SK-N-DZ (cell line): ENCODE data around the gene LONRF2.
A peak's percentile ranks its signal among the peaks of the same experiment; 100 is the strongest.

Experiments
- DNase-seq: peaks from one replicate; pipeline ENCODE4 v3.0.0-alpha.2; 2015; ENCODE audit warnings: low spot score

LONRF2 gene

DNA sequence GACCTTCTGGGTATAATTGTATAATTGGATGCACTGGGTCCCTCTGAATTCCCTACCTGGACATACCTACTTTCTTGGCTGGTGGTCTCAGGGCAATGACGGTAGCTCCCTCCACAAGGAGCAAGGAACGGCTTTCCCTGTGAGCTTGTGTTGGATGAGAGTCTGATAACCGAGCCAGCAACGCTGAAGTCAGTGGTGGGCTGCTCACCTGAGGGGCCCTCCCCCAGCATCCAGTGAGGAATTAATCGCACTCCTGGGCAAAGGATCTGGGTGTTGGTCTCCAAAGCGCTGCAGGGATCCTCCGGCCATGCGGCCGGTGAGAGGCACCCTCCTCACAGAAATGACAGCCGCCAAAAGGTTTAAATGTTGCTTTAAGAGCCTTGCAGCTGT is 47.1 kb downstream of the LONRF2 start:
- DNase-seq: no peak

DNA sequence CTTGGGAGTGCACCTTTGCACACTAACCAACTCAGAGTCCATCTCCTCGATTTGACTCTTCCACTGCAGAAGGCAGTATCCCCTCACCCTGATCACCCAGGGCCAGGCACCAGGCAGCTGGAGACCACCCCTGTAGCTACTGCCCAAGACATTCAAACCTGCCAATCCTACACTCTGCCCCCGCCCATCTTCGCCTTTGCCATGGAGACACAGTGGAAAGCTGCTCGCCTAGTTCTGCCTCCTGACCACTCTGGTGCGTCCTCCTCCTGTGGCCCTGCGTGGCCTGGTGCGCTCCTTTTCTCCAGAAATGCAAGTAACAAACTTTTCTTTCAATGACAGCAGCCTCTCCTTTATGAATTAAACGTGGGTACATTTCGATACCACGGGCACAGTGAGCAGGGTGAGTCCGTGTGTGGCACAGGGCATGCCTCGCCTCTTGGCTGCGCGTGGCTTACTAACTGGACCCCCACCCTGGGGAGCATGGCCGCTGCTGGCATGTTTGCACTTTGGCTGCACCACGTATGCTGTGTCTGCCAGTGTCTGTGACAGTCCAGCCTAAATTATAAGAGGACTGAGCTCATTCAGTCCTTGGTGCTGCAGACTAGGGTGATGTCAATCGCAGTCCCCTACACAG is 47.6 kb downstream of the LONRF2 start:
- DNase-seq: no peak

DNA sequence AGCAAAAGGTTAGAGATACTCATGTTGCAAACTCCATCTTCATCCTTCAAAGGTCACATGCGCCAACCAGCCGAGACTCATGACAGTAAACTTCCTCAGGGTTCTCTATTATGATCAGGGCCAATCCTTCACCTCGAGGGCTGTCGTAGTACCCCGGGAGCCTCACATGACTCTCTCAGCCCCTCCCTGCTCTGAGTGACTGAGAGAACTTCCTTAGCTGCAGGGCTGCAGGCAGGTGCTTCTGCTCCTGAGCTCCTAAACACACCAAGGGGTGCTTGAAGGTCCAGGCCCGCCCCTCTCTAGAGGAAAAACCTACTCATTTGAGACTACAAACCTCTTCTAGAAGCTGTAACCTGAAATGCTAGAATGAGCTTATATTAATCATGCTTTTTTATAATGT is 48.2 kb downstream of the LONRF2 start:
- no peak for DNase-seq

DNA sequence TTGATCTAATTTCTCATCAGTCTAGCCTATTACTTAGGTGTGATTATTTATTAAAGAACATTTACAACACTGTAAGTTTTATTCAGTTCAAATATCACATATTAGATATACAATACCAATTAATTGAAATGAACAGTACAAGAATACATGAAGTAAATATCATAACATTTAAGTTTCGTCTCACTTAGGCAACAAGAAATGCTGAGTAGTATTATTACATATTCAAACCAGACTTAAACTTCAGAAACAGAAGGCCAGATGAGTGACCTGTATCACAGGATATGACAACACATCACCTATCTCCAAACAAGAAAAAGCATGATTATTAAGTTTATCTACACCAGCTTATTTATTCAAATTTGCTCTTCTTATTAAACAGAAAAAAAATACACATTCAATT is 48.9 kb downstream of the LONRF2 start:
- DNase-seq: no peak

DNA sequence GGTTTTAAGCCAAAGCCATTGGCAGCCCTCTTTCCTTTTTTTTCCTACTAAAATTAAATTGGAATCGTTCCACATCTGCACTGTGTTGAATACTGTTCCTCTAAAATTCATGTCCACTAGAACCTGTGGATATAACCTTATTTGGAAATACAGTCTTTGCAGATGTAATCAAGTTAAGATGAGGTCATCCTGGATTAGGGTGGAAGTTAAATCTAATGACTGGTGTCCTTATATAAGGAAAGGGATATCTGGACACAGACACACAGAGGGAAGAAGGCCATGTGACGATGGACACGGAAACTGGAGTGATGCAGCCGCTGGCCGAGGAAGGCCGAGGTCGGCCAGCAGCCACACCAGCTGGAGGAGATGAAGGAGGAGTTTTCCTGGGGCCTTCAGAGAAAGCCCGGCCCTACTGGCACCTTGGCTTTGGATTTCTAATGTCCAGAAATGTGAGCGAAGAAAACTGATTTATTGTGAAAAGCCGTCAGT is 49.4 kb downstream of the LONRF2 start:
- DNase-seq: peak; percentile 88

DNA sequence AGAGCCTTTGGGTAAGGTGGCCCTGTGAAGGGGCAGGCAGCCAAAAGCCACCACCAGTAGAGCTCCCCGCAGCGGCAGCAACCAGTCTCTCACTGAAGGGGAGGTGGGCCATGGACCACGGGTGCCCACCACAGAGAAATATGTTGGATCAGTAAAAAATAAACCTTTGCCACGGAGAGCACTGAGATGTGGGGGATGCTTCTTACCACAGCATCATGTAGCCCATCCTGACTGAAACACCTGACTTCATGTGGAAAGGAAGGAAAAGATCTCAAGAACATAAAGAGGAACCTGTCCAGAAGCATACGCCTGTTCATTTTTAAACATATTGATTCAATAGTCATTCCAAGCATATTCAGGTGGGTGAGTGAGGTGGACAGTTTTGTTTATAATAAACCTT is 51.1 kb downstream of the LONRF2 start:
- DNase-seq: no peak

DNA sequence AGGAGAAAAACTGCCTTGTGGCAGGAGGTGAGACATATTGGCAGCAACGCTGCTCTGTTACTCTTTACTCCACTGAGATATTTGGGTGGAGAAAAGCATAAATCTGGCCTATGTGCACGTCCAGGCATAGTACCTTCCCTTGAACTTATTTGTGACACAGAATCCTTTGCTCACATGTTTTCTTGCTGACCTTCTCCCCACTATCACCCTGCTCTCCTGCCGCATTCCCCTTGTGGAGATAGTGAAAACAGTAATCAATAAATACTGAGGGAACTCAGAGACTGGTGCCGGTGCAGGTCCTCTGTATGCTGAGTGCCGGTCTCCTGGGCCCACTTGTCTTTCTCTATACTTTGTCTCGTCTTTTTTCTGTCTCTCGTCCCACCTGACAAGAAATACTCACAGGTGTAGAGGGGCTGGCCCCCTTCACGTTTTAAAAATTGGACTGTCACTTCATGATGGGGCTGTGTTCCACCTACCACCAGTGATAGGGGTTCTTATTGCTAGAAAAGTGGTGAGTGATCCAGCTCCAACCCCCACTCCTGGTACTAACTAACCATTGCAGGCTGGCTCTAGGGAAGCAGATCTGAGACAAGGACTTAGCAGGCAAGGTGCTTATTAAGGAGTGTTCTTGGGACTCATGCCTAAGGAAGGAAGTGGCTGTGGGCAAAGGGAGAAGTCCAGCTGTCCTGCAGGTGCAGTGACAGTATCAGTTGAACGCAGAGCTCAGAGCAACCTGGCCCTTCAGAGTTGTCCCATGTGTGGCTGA is 51.7 kb downstream of the LONRF2 start:
- no peak for DNase-seq

DNA sequence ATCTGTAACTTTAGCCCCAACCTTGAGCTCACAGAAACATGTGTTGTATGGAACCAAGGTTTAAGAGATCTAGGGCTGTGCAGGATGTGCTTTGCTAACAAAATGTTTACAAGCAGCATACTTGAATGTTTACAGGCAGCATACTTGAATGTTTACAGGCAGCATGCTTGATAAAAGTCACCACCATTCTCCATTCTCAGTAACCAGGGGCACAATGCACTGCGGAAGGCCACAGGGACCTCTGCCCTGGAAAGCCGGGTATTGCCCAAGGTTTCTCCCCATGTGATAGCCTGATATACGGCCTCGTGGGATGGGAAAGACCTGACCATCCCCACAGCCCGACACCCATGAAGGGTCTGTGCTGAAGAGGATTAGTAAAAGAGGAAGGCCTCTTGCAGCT is 52.4 kb downstream of the LONRF2 start:
- DNase-seq: no peak

DNA sequence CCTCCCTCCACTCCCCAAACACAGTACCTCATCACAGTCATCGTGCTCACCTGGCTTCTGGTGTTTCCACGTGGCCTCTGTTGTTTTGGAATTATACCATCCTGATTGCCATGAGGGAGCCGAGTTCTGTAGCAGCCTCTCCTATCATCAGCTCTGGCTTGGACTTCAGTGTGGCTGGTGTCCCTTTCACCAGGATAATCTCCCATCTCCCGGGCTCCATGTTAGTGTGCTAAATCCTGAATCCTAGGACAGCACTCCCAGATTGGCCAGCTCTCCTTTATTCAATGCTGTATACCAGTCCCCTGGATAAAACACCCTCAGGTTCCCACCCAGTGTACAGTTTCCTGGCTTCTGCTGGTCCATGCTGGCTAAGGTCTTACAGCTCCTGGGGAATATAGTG is 53.3 kb downstream of the LONRF2 start:
- no peak for DNase-seq

DNA sequence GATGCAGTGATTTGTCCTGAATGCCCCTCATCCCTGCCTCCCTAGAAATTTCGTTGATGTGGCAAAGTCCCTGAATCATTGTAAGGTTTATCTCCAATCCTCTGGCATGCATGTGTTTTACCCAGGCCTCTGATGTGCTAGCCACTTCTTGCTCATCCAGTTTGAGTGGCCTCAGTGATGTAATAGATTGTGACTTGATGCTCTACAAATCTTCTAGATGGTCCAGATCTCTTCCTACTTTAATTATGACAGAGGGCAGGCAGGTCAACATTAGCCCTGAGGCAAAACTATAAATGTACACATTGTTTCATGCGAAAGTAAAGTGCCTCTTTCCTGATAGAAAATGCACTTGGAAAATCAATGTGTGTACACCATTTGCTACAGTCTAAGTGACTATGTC is 54.5 kb downstream of the LONRF2 start:
- DNase-seq: no peak

DNA sequence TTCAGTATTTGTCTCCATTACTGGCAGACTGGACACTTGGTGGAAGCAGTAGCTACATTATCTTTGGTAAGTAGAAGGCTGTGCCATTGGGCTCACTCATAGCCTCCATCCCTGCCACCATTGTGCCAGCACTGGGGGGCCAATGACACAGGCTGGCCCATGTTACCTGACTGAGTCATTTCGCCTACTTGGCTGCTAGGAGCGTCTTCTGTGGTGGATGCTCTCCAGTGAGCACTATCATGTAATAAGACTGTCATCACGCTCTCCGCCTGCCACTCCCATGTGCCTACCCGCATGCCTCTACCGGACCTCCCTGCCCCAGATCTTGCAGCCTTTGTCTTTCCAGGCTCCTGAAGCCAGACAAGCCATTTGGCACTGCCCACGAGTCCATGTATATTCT is 56.2 kb downstream of the LONRF2 start:
- DNase-seq: no peak

DNA sequence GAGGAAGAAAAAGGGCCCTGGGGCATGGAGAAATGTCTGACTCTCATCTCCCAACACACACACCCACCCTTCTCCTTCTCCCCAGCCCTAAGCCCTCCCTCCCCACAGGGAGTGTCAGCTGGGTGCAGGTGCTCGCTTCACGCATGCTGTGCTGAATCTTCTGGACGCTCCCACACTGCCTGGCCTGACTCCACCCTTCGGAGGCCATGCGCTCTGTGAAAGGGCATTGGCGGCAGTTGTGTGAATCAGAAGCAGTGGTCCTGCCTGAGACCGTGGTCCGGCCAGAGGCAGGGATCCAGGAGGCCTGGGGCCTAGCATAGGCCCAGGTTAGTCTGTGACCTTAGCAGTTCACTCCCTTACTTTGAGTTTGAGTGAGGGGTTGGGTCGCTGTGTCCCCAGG is 57.1 kb downstream of the LONRF2 start:
- no peak for DNase-seq

DNA sequence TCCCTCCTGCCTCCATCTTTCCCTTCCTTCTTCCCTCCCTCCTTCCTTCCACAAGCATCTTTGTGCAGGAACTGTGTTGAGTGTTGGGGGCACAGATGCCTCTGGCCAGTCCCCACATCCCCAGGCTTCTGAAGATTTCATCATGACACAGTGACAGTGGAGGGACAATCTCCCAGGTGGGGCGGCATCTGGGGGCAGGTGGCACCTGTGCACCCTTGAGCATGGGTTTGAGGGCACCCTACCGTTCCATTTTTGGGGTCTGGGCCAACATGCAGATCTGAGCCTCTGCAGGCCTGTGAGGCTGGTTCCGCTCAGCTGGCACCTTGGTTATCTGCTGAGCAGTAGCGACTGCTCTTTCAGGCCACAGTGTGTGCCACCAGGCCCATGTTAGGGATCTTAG is 57.6 kb downstream of the LONRF2 start:
- DNase-seq: no peak

DNA sequence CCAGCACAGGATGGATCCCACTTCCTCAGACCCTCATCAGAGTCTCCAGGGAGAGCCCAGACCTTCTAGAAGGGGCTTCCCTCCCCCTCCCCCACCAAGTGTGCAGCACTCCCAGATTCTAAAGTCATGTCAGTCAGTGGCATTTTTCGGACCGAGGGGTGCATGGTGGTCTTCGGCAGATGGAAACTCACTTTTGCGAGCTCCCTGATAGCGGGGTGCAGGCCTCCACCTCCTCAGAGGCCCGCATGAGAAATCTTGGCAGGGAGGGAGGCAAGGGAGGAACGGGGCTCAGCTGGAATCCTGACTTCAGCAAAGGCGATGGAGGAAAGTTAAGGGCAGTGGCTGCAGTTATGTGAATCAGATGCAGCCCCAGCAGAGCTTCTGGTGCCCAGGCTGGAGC is 58.2 kb downstream of the LONRF2 start:
- DNase-seq: no peak

DNA sequence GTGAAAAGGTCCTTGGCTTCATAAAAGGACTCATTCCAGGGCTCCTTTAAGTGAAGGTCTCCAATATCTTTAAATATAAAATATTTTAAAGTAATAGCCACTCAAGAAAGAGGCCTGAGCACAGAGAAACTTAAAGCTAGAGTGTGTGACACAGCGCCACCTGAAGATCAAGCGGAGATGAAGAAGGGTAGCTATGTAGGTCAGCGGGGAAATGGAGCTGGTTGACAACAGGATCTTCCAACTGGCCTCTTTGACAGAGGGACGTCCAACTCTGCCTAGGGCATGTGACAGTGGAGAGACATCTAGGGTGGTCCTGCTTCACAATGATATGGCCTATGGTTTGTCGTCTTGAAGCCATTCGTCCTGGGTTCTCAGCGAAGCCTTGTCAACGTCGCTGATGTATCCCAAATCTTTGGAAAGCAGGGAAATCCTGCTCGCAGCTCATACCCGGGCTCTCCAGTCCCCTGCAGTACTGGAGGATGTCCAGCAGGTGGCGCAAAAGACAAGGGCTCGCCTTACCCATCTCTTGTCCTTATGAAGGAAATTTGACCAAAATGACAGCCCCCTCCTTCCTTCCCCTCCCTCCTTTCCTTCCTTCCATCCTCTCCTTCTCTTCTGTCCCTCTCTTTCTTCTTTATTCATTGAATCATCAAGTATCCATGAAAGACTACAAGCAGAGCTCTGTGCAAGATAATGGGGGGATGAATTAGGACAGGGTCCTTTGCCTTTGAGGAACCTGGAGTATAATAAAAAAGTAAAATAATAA is 59.6 kb downstream of the LONRF2 start:
- peak; percentile 79 for DNase-seq

DNA sequence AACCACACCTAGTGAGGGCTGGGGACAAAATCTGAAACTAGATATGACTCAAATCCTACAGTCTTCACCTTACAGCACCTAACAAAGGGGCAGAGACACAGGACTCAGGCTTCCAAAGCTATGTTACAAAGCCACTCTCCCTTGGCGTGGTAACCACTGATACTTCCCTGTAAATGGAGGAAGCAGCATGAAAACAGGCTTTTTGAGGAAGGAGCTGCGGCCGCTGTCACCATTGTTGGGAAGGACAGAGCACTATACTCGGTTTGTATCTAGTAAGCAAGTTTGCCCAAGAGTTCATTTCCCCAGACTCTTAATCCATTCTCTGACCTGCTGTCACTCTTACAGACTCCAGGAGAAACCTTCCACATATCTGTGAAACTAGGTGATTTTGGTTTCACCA is 60.3 kb downstream of the LONRF2 start:
- DNase-seq: no peak

DNA sequence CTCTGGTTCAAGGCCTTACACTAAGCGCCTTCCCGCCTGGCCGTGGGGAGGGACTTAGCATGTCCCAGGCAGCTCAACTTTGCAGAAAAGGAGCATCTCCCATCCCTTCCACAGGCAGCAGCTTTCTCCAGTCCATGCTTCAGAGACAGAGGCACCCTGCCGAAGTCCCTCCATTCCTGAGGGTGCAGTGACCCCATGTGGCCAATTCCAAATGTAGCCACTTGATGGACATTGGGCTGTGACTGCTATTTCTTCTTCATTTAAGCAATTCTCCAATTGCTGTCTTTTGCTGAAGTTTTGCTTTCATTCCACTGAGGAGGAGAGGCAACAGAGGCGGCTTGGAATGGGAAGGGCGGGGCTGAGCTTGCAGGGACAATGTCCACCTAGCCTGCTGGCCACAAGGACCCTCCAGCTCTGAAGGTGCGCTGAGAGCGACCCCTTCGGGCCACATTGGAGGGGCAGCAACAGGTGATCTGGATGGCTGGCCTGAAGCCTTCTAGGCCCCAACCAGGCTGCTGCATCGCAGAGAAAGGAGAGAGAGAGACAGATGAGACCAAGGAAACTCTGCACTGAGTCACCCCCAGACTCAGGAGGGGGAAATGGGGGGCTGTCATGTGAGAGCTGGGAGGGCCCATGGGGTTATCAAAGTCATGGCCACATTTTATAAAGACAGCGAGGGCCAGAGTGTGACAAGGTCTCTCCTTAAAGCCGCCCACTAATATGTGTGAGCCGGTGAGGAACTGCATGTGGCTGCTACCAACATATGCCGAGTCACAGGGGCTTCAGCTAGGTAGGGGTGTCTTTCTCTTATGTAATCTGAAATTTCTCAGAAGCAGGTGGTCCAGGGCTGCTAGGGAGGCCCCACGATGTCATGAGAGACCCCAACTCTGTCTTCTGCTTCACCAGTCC is 61.3 kb downstream of the LONRF2 start:
- DNase-seq: peak; percentile 83

DNA sequence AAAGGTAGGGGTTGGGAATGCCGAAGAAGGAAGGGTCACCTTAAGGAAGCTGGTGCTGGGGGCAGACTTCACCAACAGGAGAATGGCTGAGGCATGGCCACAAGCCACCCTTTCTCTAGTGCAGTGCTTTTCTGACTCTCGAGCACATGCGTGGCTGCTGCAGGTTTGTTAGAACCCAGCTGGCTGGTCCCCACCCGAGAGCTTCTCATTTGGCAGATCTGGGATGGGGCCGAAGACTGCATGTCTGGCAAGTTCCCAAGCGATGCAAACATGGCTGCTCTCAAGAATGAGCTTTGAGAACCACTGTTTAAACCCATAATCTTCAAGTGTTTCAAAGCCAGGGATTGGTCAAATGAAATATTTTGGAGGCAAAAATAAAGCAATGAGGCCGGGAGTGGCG is 63.2 kb downstream of the LONRF2 start:
- no peak for DNase-seq

DNA sequence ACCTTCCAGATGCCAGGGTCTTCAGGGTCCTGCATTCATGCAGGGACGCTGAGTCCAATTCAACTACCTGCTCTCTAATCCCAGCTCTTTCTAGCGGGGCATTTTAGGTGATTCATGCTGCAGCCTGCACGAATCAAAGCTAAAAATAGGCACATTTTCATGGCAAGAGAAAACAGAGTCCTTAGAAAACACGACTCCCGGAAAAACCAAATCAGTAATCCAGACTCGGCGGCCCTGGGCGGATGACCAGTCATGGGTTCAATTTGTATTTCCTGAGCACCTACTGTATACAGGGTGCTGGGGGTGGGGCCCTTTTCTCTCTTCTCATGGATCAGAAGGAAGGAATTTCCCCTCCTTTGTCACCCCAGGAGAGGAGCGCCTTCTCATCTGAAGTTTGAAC is 64.4 kb downstream of the LONRF2 start:
- DNase-seq: no peak

DNA sequence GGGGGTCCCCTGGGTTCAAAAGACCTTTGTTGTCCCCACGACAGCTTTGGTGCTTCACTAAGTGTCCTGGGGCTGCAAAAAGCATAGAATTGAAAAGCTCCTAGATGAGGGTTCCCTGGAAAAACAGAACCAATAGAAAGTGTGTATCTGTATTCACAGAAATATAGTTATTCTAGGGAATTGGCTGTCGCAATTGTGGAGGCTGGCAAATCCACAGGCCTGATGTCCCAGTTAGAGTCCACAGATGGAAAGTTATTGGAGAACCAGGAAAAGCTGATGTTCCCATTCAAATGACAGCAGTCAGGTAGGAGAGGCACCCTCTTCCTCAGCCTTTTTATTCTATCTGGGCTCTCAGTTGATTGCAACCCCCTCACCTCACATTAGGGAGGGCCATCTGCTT is 65.5 kb downstream of the LONRF2 start:
- DNase-seq: no peak

DNA sequence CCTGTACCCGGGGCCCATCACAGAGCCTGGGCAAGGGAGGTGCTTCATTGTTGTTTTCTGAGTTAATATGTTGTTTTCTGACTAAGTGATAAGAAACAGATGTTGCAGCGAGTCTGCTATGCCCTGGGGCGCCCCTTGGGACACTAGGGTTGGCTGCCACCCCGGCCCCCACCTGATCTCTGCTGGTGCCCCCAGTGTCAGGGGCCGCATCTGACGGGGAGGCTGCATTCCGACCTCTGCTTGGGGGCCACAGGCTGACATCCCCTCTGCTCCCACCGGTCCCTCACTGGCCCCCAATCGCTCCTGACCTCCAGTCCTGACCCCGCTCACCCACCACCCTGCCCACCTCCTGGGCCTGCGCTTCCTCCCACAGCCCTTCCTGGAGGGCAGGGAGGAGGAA is 65.9 kb downstream of the LONRF2 start:
- no peak for DNase-seq
